Transverse colon (tissue), 4 donors: ENCODE data around the gene DMRTB1. TPM values are rescaled to one million over a fixed set of nuclear protein-coding genes. Genes with fewer than 3 reads are reported as not detected.
A peak's percentile ranks its signal among the peaks of the same experiment; 100 is the strongest.

Experiments used
- DNase-seq: peaks from one replicate; pipeline ENCODE4 v3.0.0-alpha.2; 2019
- H3K27ac ChIP-seq, 4 donors: fragments of 200-600 bp; sonication (generic); 2 replicates each; pipeline ENCODE4 v1.5.1; 2016 to 2018; ENCODE audit warnings: inconsistent platforms in 4 of 4
- H3K27me3 ChIP-seq: fragments of 200-600 bp; sonication (generic); 2 replicates; pipeline ENCODE4 v1.5.1; 2017; ENCODE audit warnings: inconsistent platforms
- H3K36me3 ChIP-seq, 4 donors: fragments of 200-600 bp; sonication (generic); 2 replicates each; pipeline ENCODE4 v1.5.1; 2017 to 2019; ENCODE audit warnings: inconsistent platforms in 4 of 4
- H3K4me1 ChIP-seq, 4 donors: fragments of 200-600 bp; sonication (generic); 2 replicates each; pipeline ENCODE4 v1.5.1; 2017 to 2020; ENCODE audit warnings: inconsistent platforms in 4 of 4
- H3K4me3 ChIP-seq, 4 donors: fragments of 200-600 bp; sonication (generic); 1 replicate in 1 of 4; 2 replicates in 3 of 4; pipeline versions ENCODE4 v1.5.1 to v1.6.1; 2017 to 2019; ENCODE audit warnings: inconsistent platforms in 4 of 4
- H3K9me3 ChIP-seq, 2 donors: fragments of 200-600 bp; sonication (generic); 2 replicates each; pipeline ENCODE4 v1.5.1; 2017 to 2019; ENCODE audit warnings: inconsistent platforms in 2 of 2
- EP300 ChIP-seq: sonication (generic); formaldehyde crosslinking; IDR thresholded peaks from one replicate; pipeline ENCODE4 v1.6.1; 2017; ENCODE audit warnings: antibody characterized with exemption, low read depth
- POLR2A ChIP-seq: fragments of 450-650 bp; IDR thresholded peaks from one replicate; pipeline ENCODE4 v1.6.1; 2016; ENCODE audit warnings: antibody characterized with exemption, mild to moderate bottlenecking, moderate library complexity
- POLR2AphosphoS5 ChIP-seq, 3 donors: sonication (generic); formaldehyde crosslinking; IDR thresholded peaks; one replicate each; pipeline ENCODE4 v1.6.1; 2016; ENCODE audit warnings: antibody characterized with exemption in 3 of 3
- WGBS, 2 donors: methylation state at CpG; one replicate each; pipeline ENCODE4 v1.1.5; 2018; ENCODE audit warnings: low coverage in 1 of 2; 5-methylcytosine and 5-hydroxymethylcytosine counted together
- in situ Hi-C, 4 donors: fragments of 200-750 bp; cut with MboI; loops; one replicate each; pipeline versions ENCODE4 v1.15.0 to v1.15.1; 2017; ENCODE audit warnings: low sequenced_read_pairs in 3 of 4, low pct_ligation_motif_present in 1 of 4, low pct_unique_long_range_greater_than_20kb in 1 of 4
- intact Hi-C: fragments of 100-400 bp; cut with DNase I; formaldehyde crosslinking; loops from one replicate; pipeline ENCODE4 v1.15.1; 2023; ENCODE audit warnings: low total_unique reads
- total RNA-seq, 4 donors: library from RNA; depleted of rRNA; stranded (reverse); fragments of >200 nt; gene quantifications; one replicate each; pipeline ENCODE4 v1.1.0, GENCODE V29; 2016
- TF ChIP-seq, protein P1 (sequence below), 5 experiments: fragments of 200-600 bp in 3 of 5; fragments of 450-650 bp in 2 of 5; sonication (generic) in 3 of 5; IDR thresholded peaks; 1 replicate in 2 of 5; 2 replicates in 3 of 5; pipeline ENCODE4 v1.5.1; 2016 to 2017; ENCODE audit warnings: antibody characterized with exemption in 5 of 5, inconsistent platforms in 3 of 5, mild to moderate bottlenecking in 2 of 5, moderate library complexity in 1 of 5

Gene DMRTB1
- total RNA-seq, 4 donors from 2014 or later = not detected

DNA sequence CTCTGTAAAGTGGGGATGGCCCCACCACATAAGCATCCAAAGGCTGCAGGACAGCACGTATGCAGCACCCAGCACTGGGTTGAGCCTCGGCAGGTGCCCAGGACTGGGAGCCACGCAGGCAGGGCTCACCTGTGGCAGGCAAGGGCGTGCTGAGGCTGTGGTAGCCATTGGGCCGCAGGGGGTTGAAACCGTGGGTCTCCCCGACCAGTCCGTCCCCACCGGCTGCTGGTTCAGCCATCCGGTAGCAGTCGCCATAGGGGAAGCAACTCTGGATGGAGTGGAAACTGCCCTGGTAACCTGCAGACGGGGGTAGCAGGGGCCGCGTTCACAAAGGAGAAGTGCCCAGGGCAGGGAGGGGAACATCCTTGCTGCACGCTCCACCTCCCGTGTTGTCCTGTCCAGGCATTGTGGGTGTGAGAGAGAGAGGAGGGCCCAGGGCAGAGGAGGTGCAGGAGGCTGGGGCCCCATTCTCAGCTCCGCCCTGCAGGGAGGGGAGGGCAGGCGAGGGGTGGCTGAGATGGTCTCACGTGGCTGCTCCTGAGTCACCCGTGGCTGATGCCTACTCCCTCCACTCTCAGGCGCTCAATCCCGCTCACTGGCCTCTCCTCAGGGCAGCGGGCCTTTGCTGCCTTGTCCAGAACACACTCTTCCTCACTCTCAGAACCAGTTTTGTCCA, 49.9 kb downstream of the DMRTB1 start:
- intact Hi-C loops = no loop called here
- DNase-seq = no peak
- Histone ChIP-seq H3K9me3 (no peaks in the 10 kb centered on the region), H3K4me1 (peaks cover 0 to 10% (median 6%) of the 10 kb centered on the region in 4 donors), H3K27ac (no peak overlapping the region), H3K27me3 (no peaks in the 10 kb centered on the region), H3K4me3 (no peak overlapping the region), H3K36me3 (no peaks in the 10 kb centered on the region)
- in situ Hi-C loops = no loop called here
- TF ChIP-seq EP300 (no peak), POLR2AphosphoS5 (IDR thresholded peaks at IDR 0.05) (no peak), POLR2A (no peak)
- TF ChIP-seq, protein P1, sequence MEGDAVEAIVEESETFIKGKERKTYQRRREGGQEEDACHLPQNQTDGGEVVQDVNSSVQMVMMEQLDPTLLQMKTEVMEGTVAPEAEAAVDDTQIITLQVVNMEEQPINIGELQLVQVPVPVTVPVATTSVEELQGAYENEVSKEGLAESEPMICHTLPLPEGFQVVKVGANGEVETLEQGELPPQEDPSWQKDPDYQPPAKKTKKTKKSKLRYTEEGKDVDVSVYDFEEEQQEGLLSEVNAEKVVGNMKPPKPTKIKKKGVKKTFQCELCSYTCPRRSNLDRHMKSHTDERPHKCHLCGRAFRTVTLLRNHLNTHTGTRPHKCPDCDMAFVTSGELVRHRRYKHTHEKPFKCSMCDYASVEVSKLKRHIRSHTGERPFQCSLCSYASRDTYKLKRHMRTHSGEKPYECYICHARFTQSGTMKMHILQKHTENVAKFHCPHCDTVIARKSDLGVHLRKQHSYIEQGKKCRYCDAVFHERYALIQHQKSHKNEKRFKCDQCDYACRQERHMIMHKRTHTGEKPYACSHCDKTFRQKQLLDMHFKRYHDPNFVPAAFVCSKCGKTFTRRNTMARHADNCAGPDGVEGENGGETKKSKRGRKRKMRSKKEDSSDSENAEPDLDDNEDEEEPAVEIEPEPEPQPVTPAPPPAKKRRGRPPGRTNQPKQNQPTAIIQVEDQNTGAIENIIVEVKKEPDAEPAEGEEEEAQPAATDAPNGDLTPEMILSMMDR (IDR thresholded peaks at IDR 0.05) = no peak
- WGBS, 2 donors = 67% methylated on average over 20 of the region's 23 CpGs; no CpG with 5 or more reads in 1 of the 2 donors

DNA sequence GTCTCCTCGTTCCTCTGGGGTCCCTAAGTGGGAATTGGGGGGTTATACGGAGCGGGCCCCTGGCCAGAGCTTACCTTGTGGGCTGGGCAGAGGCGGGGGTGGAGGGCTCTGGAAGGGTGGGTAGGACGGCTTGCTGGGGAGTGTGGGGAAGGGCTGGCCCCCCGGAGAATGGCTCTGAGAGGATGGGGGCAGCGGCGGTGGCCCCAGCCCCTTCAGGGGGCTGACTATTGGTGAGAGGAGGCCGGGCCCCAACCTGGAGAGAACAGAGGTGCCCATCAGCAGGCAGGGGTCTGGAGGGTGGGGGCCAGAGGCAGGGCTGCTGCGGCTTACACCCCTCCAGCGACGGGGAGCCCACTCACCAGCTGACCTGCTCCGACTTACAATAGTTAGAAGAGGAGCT, 50.6 kb downstream of the DMRTB1 start:
- H3K27ac ChIP-seq = no peak overlapping the region
- no peak overlapping the region for H3K4me3 ChIP-seq
- intact Hi-C loops (no loop called here), in situ Hi-C loops (no loop called here)
- no peaks in the 10 kb centered on the region for H3K36me3 ChIP-seq
- no peaks in the 10 kb centered on the region for H3K9me3 ChIP-seq
- DNase-seq = no peak
- 90 to 94% methylated on average over 3 to 13 of the region's 13 CpGs for WGBS, 2 donors
- peaks cover 0 to 10% (median 6%) of the 10 kb centered on the region in 4 donors for H3K4me1 ChIP-seq
- TF ChIP-seq POLR2A = no peak
- no peaks in the 10 kb centered on the region for H3K27me3 ChIP-seq

DNA sequence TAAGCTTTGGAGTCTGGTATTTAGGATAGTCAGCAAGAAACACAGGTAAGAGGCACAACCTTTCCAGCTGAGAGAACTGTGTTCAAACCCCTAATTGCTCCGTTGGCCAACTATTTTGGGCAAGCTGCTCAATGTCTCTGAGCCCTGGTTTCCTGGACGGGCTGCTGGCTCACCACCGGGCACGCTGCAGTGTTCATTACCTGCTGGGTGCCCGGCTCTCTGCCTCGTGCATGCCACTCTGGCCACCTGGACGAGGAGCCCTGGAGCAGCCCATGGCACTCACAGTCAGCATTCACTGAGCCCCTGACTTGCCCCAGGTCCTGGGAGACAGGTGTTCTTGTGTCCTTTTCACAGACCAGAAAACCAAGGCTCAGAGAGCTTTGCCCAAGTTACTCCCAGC, 51.0 kb downstream of the DMRTB1 start:
- 87% methylated on average over 7 of the region's 7 CpGs; no CpG with 5 or more reads in 1 of the 2 donors for WGBS, 2 donors
- Histone ChIP-seq H3K9me3 (no peaks in the 10 kb centered on the region), H3K36me3 (no peaks in the 10 kb centered on the region), H3K27me3 (no peaks in the 10 kb centered on the region), H3K4me1 (peaks cover 0 to 10% (median 6%) of the 10 kb centered on the region in 4 donors), H3K27ac (no peak overlapping the region), H3K4me3 (no peak overlapping the region)
- TF ChIP-seq EP300 (no peak), POLR2A (no peak), POLR2AphosphoS5 (IDR thresholded peaks at IDR 0.05) (no peak)
- TF ChIP-seq, protein P1 (IDR thresholded peaks at IDR 0.05) = no peak
- in situ Hi-C loops = no loop called here
- no peak for DNase-seq
- intact Hi-C loops = no loop called here

DNA sequence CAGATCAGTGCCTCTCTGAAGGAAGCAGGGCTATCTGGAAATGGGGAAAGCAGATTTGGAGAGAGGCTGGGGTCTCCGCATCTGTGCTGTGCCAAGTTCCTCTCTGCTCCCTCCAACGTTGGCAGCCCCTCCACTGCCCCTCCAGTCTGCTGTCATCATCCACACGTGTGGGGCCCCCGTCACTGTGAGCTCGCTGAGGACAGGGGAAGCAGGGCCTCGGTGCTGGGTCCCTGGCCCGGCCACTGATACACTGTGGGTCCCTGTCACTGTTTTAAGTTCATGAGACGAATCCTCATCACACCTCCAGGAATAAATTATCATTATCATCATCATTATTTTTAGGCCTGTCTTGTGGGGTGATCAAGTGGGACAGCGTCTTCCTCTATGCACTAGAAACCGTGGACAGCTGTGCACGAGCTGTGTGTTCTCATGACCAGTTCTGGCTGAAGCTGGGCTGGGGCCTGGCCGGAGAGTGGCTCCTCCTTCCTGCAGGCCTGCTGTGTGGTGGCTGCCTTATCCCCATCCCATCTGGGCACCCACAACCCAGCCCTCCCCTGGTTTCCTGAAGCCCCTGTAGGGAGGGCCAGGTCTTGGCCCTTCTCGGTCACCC, 52.2 kb downstream of the DMRTB1 start:
- Histone ChIP-seq H3K27ac (peak overlapping the region in 2 of 4 donors; percentile 9 to 77), H3K4me3 (no peak overlapping the region), H3K27me3 (no peaks in the 10 kb centered on the region), H3K9me3 (no peaks in the 10 kb centered on the region), H3K36me3 (no peaks in the 10 kb centered on the region), H3K4me1 (peaks cover 0 to 10% (median 6%) of the 10 kb centered on the region in 4 donors)
- no peak for TF ChIP-seq POLR2AphosphoS5 (IDR thresholded peaks at IDR 0.05)
- TF ChIP-seq EP300 = no peak
- TF ChIP-seq, protein P1 (IDR thresholded peaks at IDR 0.05) = no peak
- TF ChIP-seq POLR2A = no peak
- in situ Hi-C loops = no loop called here
- WGBS, 2 donors = 79% methylated on average over 13 of the region's 13 CpGs; no CpG with 5 or more reads in 1 of the 2 donors
- intact Hi-C loops = no loop called here
- DNase-seq = no peak
